Left colon (tissue), 2 donors: ENCODE measurements around the gene SIVA1. TPM values are rescaled to one million over a fixed set of nuclear protein-coding genes. Genes with fewer than 3 reads are reported as not detected.
"Not testable (repeated sequence)": the region's sequence is repeated elsewhere in the genome, so short reads cannot be mapped to it uniquely, and the experiment has no call there.

Source experiments
- ATAC-seq: fragments of 200-7000 bp; cut with Tn5 transposase; one replicate; pipeline ENCODE4 v1.9.1; 2020; ENCODE audit warnings: mild to moderate bottlenecking, moderate library complexity
- DNase-seq, 2 donors: peaks; one replicate each; pipeline ENCODE4 v3.0.0-alpha.2; 2020
- intact Hi-C, 2 donors: fragments of 100-400 bp; cut with DNase I in 1 of 2; cut with micrococcal nuclease in 1 of 2; formaldehyde crosslinking; loops; one replicate each; pipeline versions ENCODE4 v1.11.2 to v1.14.0; 2022; cut with DNase I, micrococcal nuclease
- total RNA-seq, 2 donors: library from RNA; stranded (reverse); fragmentation: NEBNext Ultra II Directional; extraction: Animal tissue kit (Norgen Biotek cat#: 25700); gene quantifications; one replicate each; pipeline ENCODE4 v1.2.1, GENCODE V29; 2021
- donor health status: DM: no; HTN: no; CAD: no.
- donor health status: DM: yes; HTN: yes; CAD: no.

SIVA1 gene
- total RNA-seq, 2 donors from 2014 or later, result 53.2 to 59.3 TPM

GRCh38 chr14:104744484-104744883, 8.5 kb upstream of the SIVA1 start:
- no peak for DNase-seq
- ATAC-seq, result no peak
- intact Hi-C loops, result no loop called here

GRCh38 chr14:104745431-104745830, 7.5 kb upstream of the SIVA1 start:
- DNase-seq, result no peak
- intact Hi-C loops, result no loop called here
- no peak for ATAC-seq

- intact Hi-C loops, result no loop called here
- no peak for ATAC-seq
- no peak for DNase-seq
Measured at GRCh38 chr14:104746071-104746545, 6.8 kb upstream of the SIVA1 start.

- intact Hi-C loops, result no loop called here
- DNase-seq, result peak in 1 of 2 donors; percentile 60
- peak; percentile 61 for ATAC-seq
Measured at GRCh38 chr14:104746934-104747481, 5.9 kb upstream of the SIVA1 start.

- intact Hi-C loops, result no loop called here
- ATAC-seq, result no peak
- DNase-seq, result no peak
Measured at GRCh38 chr14:104747876-104748275, 5.1 kb upstream of the SIVA1 start.

- intact Hi-C loops, result no loop called here
- peak; percentile 66 to 77 for DNase-seq
- peak; percentile 33 for ATAC-seq
Measured at GRCh38 chr14:104749111-104749649, 3.8 kb upstream of the SIVA1 start.

GRCh38 chr14:104750056-104750752, 2.7 kb upstream of the SIVA1 start:
- ATAC-seq, result no peak
- intact Hi-C loops, result no loop called here

GRCh38 chr14:104750753-104751057, 2.2 kb upstream of the SIVA1 start:
- DNase-seq, intact Hi-C loops, ATAC-seq: not testable (repeated sequence)

More at GRCh38 chr14:104750056-104750752, 2.7 kb upstream of the SIVA1 start:
- no peak for DNase-seq

GRCh38 chr14:104751539-104752422, 1.2 kb upstream of the SIVA1 start:
- ATAC-seq (no peak), DNase-seq (no peak)
- intact Hi-C loops, result no loop called here

GRCh38 chr14:104752423-104752734, 568 bp upstream of the SIVA1 start:
- intact Hi-C loops, result no loop called here
- DNase-seq (no peak), ATAC-seq (no peak)

- no peak for DNase-seq
- peak; percentile 14 for ATAC-seq
Measured at GRCh38 chr14:104753528-104754212, 723 bp downstream of the SIVA1 start.

GRCh38 chr14:104754213-104754851, 1.4 kb downstream of the SIVA1 start:
- no peak for ATAC-seq
- no peak for DNase-seq
- intact Hi-C loops, result no loop called here

More at GRCh38 chr14:104753528-104754212, 723 bp downstream of the SIVA1 start:
- intact Hi-C loops, result no loop called here

GRCh38 chr14:104755621-104756020, 2.7 kb downstream of the SIVA1 start:
- intact Hi-C loops, result no loop called here
- DNase-seq (no peak), ATAC-seq (no peak)

- intact Hi-C loops, result no loop called here
- no peak for ATAC-seq
- no peak for DNase-seq
Measured at GRCh38 chr14:104756477-104757237, 3.7 kb downstream of the SIVA1 start.

- no peak for ATAC-seq
- intact Hi-C loops, result no loop called here
- no peak for DNase-seq
Measured at GRCh38 chr14:104757238-104757585, 4.3 kb downstream of the SIVA1 start.

GRCh38 chr14:104757681-104758392, 4.9 kb downstream of the SIVA1 start:
- intact Hi-C loops, result no loop called here
- no peak for DNase-seq
- ATAC-seq, result no peak
